Measurements from ENCODE around the gene MALSU1.

GRCh38 chr7:23254051-23254681 is 45.0 kb upstream of the MALSU1 start:
- no peak for TF ChIP-seq CTCF (IDR thresholded peaks at IDR 0.05)
- no peak for TF ChIP-seq POLR2A (IDR thresholded peaks at IDR 0.05)

Measured in right lobe of liver (tissue), 4 donors.